Hematopoietic multipotent progenitor cell (in vitro differentiated cells): ENCODE results near the gene EME1. TPM values are rescaled to one million over a fixed set of nuclear protein-coding genes. Genes with fewer than 3 reads are reported as not detected.

Source experiments
- DNase-seq, 3 donors: peaks; one replicate each; pipeline ENCODE4 v3.0.0-alpha.2; 2011 to 2015; ENCODE audit warnings: low read depth in 2 of 3, low spot score in 2 of 3
- total RNA-seq: library from RNA; depleted of rRNA; stranded (reverse); fragments of >200 nt; gene quantifications from one replicate; pipeline ENCODE4 v1.2.3, GENCODE V29; 2012

The EME1 gene
- total RNA-seq, 1 donor: 1.3 TPM

- no peak for DNase-seq
These were observed 10.4 kb upstream of the EME1 start for GRCh38 chr17:50362661-50363060.

DNA sequence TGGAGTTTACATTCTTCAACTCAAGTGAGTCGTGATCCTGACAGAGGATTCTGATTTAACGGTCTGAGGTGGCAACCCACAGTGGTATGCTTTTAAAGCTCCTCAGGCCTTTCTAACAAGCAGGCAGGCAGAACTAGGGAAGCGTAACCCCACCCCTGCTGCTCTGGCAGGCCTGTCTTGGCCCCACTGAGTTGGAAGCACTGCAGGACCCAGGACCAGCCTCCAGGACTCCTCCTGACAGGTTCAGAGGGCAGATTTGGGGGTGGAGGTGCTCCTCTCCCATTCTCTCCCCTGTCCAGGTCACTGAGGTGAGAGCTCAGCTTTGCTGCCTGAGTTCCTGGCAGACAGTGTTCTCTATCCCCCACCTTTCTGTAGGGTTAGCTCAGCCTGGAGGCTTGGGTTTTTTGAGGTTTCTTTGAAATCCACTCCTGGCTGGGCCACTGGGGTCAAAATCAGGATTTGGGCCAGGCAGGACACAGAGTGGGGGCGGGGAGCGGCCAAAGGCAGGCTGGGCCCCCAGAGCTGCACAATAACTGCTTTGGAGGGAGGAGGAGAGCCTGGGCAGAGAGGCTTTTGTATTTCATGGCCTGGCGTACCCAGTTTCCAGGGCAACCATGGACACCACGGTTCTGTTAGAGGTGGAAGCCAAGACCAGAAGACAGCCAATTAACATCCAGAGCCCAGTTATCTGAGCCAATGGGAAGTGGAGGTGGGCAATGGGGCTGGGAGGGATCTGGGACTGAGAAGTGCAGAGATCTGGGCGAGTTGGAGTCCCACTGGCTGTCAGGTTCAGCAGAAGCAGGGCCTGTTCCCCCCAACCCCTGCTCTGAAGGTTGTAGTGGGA is 9.6 kb upstream of the EME1 start:
- DNase-seq: no peak

DNA sequence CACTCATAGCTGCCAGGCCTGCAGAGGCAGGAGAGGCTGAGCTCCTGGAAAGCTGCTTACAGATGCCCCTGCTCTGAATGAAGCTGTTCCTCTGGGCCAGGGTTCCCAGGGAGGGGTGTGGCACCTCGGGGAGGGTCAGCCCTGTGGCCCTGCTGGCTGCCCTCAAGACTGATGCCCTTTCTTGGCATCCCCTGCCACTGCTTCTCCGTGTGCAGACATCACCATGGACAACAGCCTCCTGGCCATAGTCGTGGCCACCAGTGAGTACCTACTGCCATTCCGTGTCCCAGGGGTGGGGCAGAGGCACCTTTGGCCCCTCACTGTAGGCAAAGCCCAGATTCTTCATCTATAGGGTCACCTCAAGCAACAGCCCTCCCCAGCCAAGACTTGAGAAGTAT is 9.0 kb upstream of the EME1 start:
- no peak for DNase-seq

DNA sequence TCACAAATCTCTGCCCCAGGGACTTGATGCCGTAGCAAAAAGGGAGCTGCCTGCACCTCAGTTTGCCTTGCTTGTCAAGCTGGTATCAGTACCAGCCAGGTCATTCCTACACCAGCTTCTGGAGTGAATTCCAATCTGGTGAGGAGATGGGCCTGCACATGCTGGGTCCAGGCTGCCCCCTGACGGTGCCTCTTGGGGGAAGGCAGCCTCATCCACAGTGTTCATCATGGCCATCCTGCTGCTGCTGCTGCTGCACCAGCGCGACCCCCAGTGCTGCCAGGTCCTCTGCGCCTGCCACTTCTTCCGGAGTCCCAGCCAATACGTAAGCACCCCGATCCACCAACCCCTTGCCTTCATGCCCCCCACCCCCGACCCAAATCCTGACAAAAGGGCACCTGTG is 8.3 kb upstream of the EME1 start:
- no peak for DNase-seq

DNA sequence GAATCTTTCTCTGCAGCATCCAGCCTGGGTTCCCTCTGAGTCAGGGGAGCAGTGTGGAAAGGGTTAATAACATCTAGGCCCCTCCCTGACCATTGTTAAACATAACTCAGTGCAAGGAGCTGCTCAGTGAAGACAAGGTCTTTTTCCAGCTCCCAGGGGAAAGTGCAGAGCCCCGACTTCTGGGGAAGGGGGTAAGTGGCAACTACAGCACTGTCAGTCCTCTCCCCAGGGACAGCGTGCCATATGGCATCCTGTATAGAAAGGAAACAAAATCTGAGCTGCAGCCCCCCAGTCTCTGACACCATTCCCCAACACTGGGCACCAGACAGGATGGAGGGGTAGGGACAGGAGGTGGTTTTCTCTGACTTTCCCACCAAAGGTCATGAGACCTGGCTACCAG is 7.9 kb upstream of the EME1 start:
- no peak for DNase-seq

DNA sequence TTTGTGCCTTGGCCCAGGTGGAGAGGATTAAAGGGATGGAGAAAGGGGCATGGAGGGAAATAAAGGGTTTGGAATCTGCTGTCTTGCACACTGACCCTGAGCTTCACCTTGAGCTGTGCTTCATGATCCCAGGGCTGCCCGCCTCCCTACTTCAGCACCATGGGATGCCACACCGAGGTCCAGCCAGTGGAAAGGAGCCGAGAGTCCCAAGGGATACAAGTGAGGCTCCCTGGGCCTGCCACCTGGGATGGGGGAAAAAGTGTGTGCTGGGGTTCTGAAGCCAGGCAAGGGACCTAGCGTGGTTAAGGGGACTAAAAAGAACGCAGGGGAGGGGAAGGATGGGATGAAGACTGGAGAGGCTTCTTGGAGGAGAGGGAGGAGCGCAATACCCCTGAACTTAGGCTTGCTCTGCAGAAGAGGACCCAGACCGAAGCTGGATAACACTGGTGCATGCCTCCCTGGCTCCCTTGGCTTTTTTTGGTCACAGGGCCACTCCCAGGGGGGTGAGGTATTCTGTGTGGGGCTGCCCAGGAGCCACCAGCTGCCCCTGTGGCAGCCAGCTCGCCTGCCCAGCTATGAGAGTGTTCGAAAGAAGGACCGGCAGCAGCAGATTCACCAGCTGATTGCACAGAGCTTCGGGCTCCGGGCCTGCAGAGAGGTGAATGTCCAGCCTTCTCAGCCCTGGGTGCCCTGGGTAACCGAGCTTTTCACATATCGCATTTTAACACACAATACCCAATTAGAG is 7.2 kb upstream of the EME1 start:
- DNase-seq: no peak

GRCh38 chr17:50367401-50367800 is 5.6 kb upstream of the EME1 start:
- DNase-seq: no peak

GRCh38 chr17:50370052-50370451 is 3.0 kb upstream of the EME1 start:
- DNase-seq: no peak

DNA sequence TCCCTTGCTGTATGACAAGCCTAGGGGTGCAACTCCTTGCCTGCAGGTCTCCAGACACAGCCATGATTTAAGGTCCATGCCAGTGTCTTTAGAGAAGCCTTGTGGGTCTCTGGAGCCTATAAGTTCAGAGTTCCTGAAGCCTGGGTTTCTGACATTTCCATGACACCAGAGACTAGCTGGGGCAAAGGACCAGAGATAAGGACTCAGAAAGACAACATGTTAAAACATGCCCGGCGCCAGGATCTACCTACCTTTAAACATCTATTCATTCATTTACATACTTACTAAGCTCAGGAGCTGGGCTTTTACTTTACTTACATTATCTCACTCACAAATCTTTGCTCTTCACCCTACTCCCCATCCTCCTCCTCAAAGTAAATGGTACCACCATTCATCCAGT is 1.5 kb upstream of the EME1 start:
- no peak for DNase-seq

DNA sequence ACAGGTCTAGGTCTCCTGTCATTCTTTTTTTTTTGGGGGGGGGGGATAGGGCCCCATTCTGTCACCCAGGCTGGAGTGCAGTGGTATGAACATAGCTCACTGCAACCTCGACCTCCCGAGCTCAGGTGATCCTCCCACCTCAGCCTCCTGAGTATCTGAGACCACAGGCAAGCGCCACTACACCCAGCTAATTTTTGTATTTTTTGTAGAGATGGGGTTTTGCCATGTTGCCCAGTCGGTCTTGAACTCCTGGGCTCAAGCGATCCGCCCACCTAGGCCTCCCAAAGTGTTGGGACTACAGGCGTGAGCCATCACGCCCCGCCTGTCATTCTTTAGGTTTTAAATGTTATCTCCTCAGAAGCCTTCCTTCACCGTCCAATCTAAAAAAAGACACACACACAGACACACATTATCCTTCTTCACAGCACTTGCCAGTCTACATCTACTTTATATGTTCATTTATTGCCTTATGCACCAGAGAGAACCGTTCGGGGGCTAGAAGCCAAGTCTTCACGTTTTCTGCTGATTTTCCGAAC is 739 bp upstream of the EME1 start:
- DNase-seq: no peak

DNA sequence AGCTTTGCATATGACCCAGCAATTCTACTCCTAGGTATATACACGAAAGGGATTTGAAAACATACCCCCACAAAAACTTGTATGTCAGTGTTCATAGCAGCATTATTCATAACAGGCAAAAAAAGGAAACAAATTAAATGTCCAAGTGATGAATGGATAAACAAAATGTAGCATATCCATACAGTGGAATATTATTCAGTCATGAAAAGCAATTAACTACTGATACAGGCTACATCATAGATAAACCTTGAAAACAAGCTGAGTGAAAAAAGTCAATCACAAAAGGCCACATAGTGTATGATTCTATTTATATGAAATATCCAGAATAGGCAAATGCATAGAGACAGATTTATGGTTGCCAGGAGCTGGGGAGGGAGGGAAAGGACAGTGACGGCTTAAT is 676 bp downstream of the EME1 start:
- DNase-seq: no peak

DNA sequence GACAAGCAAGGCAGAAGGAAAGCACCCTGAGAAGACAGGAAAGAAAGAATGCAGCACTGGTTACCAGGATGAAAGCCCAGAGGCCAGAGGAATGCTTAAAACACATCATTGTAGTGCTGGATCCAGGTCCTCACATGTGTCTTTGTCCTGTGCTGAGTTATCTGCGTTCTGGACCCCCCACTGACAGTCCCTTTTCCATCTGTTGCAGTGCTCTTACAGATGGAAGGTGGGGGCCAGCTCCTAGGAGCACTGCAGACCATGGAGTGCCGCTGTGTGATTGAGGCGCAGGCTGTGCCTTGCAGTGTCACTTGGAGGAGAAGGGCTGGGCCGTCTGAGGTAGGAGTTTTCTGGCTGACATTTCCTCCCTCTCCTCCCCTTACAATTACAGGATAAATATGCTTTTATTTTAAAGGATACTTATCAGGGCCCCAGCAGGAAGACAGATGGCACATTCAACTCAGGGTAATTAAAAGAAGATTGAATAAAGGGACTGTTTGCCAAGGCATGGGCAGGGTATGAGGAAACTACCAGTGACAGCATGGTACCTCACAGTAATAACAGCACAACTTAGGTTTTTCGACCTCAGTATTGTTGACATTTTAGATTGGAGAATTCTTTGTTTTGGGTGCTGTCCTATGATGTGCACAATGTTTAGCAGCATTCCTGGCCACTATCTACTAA is 3.0 kb downstream of the EME1 start:
- no peak for DNase-seq

- DNase-seq: no peak
These were observed 6.5 kb downstream of the EME1 start for GRCh38 chr17:50379351-50380132.

DNA sequence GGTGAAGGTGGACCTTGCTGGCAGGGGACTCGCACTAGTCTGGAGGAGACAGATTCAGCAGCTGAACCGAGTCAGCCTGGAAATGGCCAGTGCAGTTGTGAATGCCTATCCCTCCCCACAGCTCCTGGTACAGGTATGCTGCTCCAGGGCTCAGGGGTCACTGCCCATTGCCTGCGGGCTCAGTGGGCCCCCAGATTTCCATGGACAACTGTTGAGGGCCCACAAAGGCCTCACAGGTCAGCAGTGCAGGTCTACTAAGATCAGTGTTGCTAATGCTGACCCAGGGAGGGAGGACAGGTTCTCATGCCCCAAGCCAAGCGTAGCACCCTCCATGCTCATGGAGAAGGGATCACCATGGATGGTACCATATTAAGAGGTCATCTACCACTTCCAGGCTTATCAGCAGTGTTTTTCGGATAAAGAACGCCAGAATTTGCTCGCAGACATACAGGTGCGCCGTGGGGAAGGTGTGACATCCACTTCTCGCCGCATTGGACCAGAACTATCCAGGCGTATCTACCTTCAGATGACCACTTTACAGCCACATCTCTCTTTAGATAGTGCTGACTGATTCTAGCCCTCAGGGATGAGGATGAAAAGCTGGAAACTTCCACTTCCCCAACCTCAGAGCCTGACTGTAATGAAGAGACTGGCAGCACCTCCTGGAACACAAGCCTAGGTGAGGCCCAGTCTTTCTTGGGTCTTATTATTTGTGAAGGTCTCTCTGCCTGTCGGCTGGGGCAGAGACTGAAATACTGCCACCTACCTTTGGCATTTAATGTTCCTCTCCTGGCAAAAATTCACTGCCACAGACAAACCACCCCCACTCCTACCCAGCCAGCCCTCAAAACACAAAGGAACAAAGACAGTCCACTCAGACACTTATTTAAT is 7.6 kb downstream of the EME1 start:
- no peak for DNase-seq

- no peak for DNase-seq
These were observed 8.3 kb downstream of the EME1 start for GRCh38 chr17:50381260-50381815.

DNA sequence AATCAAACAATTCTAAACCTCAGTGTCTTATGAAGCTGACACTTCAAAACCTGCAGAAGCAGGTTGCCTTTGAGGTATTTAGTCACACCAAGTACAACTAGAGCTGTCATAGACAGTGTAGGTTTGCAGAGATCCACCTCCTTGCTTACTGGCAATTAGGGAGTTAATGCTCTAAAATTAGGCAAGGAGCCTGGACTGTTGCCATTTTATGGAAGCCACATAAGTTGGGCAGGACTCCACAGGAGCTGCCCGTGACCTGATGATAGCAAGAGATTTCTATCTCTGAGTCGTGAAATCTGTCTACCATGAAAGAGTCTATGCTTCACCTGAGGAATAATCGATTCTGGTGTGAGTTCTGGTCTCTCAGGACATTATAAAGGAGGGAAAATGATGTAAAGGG is 8.9 kb downstream of the EME1 start:
- no peak for DNase-seq

GRCh38 chr17:50382931-50383330 is 9.9 kb downstream of the EME1 start:
- no peak for DNase-seq

- no peak for DNase-seq
These were observed 13.5 kb downstream of the EME1 start for GRCh38 chr17:50386510-50386909.

GRCh38 chr17:50388728-50389127 is 15.7 kb downstream of the EME1 start:
- DNase-seq: no peak
